ENCODE results near the gene KIAA0319L. TPM values are rescaled to one million over a fixed set of nuclear protein-coding genes. Genes with fewer than 3 reads are reported as not detected.

Gene KIAA0319L
- total RNA-seq, 6 experiments from 2014 or later = 30.5 to 39.0 (median 31.8) TPM

- Mint-ChIP-seq H3K4me1 (ENCODE audit: low read depth) (peaks cover 51% of the 10 kb centered on the region), H3K9me3 (no peaks in the 10 kb centered on the region), H3K27me3 (ENCODE audit: insufficient read depth) (no peaks in the 10 kb centered on the region; the same call in 1 of the 2 replicates), H3K27ac (peak overlapping the region; percentile 96), H3K4me3 (peak overlapping the region; percentile 55), H3K36me3 (ENCODE audit: low read depth) (peaks cover 20% of the 10 kb centered on the region)
- TF ChIP-seq CTCF (IDR thresholded peaks at IDR 0.05) = no peak
- peak; percentile 89 for DNase-seq
Measured at GRCh38 chr1:35448344-35448801, 108.8 kb downstream of the KIAA0319L start.

- no peaks in the 10 kb centered on the region; the same call in 1 of the 2 replicates for H3K27me3 Mint-ChIP-seq (ENCODE audit: insufficient read depth)
Measured at GRCh38 chr1:35447278-35447677, 109.9 kb downstream of the KIAA0319L start.

GRCh38 chr1:35444519-35444774 lies 112.8 kb downstream of the KIAA0319L start:
- Mint-ChIP-seq H3K27me3 (ENCODE audit: insufficient read depth) (no peaks in the 10 kb centered on the region; the same call in 1 of the 2 replicates), H3K27ac (no peak overlapping the region), H3K36me3 (ENCODE audit: low read depth) (peaks cover 16% of the 10 kb centered on the region), H3K4me1 (ENCODE audit: low read depth) (peaks cover 23% of the 10 kb centered on the region), H3K4me3 (no peak overlapping the region), H3K9me3 (no peaks in the 10 kb centered on the region)
- TF ChIP-seq CTCF (IDR thresholded peaks at IDR 0.05) = no peak
- DNase-seq = no peak

More at GRCh38 chr1:35447278-35447677, 109.9 kb downstream of the KIAA0319L start:
- DNase-seq = no peak
- H3K36me3 Mint-ChIP-seq (ENCODE audit: low read depth) = peaks cover 20% of the 10 kb centered on the region
- no peak overlapping the region for H3K27ac Mint-ChIP-seq
- TF ChIP-seq CTCF (IDR thresholded peaks at IDR 0.05) = no peak
- no peak overlapping the region for H3K4me3 Mint-ChIP-seq
- H3K9me3 Mint-ChIP-seq = no peaks in the 10 kb centered on the region
- H3K4me1 Mint-ChIP-seq (ENCODE audit: low read depth) = peaks cover 44% of the 10 kb centered on the region

GRCh38 chr1:35443768-35444518 lies 113.3 kb downstream of the KIAA0319L start:
- Mint-ChIP-seq H3K36me3 (ENCODE audit: low read depth) (peaks cover 18% of the 10 kb centered on the region), H3K4me3 (no peak overlapping the region), H3K27ac (no peak overlapping the region), H3K27me3 (ENCODE audit: insufficient read depth) (no peaks in the 10 kb centered on the region; the same call in 1 of the 2 replicates), H3K4me1 (ENCODE audit: low read depth) (peaks cover 18% of the 10 kb centered on the region), H3K9me3 (no peaks in the 10 kb centered on the region)
- DNase-seq = no peak
- TF ChIP-seq CTCF (IDR thresholded peaks at IDR 0.05) = no peak

- peaks cover 2% of the 10 kb centered on the region for H3K27me3 Mint-ChIP-seq (ENCODE audit: insufficient read depth)
Measured at GRCh38 chr1:35442734-35443133, 114.5 kb downstream of the KIAA0319L start.

More at GRCh38 chr1:35442734-35443133, 114.5 kb downstream of the KIAA0319L start:
- no peak for TF ChIP-seq CTCF (IDR thresholded peaks at IDR 0.05)
- H3K36me3 Mint-ChIP-seq (ENCODE audit: low read depth) = peaks cover 13% of the 10 kb centered on the region
- H3K27ac Mint-ChIP-seq = no peak overlapping the region
- DNase-seq = no peak
- H3K9me3 Mint-ChIP-seq = no peaks in the 10 kb centered on the region
- peaks cover 6% of the 10 kb centered on the region for H3K4me1 Mint-ChIP-seq (ENCODE audit: low read depth)
- H3K4me3 Mint-ChIP-seq = no peak overlapping the region

Data from HFFc6 (cell line).